ENCODE measurements around the gene SEMA4D.

Gene SEMA4D

GRCh38 chr9:89495824-89496560 is 1.9 kb downstream of the SEMA4D start:
- H3K79me2 ChIP-seq: no peaks in the 10 kb centered on the region
- TF ChIP-seq CTCF (IDR thresholded peaks at IDR 0.05): no peak
- H3K4me2 ChIP-seq (ENCODE audit: low read length): no peak overlapping the region
- H3K4me3 ChIP-seq (ENCODE audit: low read depth, low read length): no peak overlapping the region
- no peaks in the 10 kb centered on the region for H3K27me3 ChIP-seq (ENCODE audit: control insufficient read depth, insufficient read depth, low read length)
- no peak overlapping the region for H3K9ac ChIP-seq
- H3K36me3 ChIP-seq (ENCODE audit: control insufficient read depth, insufficient read depth, low read length): no peaks in the 10 kb centered on the region
- no peaks in the 10 kb centered on the region for H3K4me1 ChIP-seq
- H3K9me3 ChIP-seq (ENCODE audit: control insufficient read depth, low read length): no peaks in the 10 kb centered on the region
- H3K27ac ChIP-seq: no peak overlapping the region
- H2AFZ ChIP-seq: no peak overlapping the region

- Histone ChIP-seq H3K79me2 (no peaks in the 10 kb centered on the region), H3K36me3 (ENCODE audit: control insufficient read depth, insufficient read depth, low read length) (no peaks in the 10 kb centered on the region), H3K9ac (no peak overlapping the region), H3K27me3 (ENCODE audit: control insufficient read depth, insufficient read depth, low read length) (no peaks in the 10 kb centered on the region), H3K27ac (no peak overlapping the region), H3K4me2 (ENCODE audit: low read length) (no peak overlapping the region), H2AFZ (no peak overlapping the region), H3K4me3 (ENCODE audit: low read depth, low read length) (no peak overlapping the region), H3K4me1 (no peaks in the 10 kb centered on the region), H3K9me3 (ENCODE audit: control insufficient read depth, low read length) (no peaks in the 10 kb centered on the region)
- TF ChIP-seq CTCF (IDR thresholded peaks at IDR 0.05): no peak
Measured at GRCh38 chr9:89494199-89494598, 3.7 kb downstream of the SEMA4D start.

GRCh38 chr9:89493671-89494070 is 4.2 kb downstream of the SEMA4D start:
- no peak overlapping the region for H2AFZ ChIP-seq
- H3K4me2 ChIP-seq (ENCODE audit: low read length): no peak overlapping the region
- H3K9me3 ChIP-seq (ENCODE audit: control insufficient read depth, low read length): no peaks in the 10 kb centered on the region
- H3K4me3 ChIP-seq (ENCODE audit: low read depth, low read length): no peak overlapping the region
- no peak overlapping the region for H3K9ac ChIP-seq
- H3K79me2 ChIP-seq: no peaks in the 10 kb centered on the region
- H3K4me1 ChIP-seq: no peaks in the 10 kb centered on the region
- no peaks in the 10 kb centered on the region for H3K36me3 ChIP-seq (ENCODE audit: control insufficient read depth, insufficient read depth, low read length)
- no peak for TF ChIP-seq CTCF (IDR thresholded peaks at IDR 0.05)
- H3K27ac ChIP-seq: no peak overlapping the region
- H3K27me3 ChIP-seq (ENCODE audit: control insufficient read depth, insufficient read depth, low read length): no peaks in the 10 kb centered on the region

GRCh38 chr9:89493181-89493580 is 4.7 kb downstream of the SEMA4D start:
- H3K9me3 ChIP-seq (ENCODE audit: control insufficient read depth, low read length): no peaks in the 10 kb centered on the region
- H2AFZ ChIP-seq: no peak overlapping the region
- H3K36me3 ChIP-seq (ENCODE audit: control insufficient read depth, insufficient read depth, low read length): no peaks in the 10 kb centered on the region
- no peak overlapping the region for H3K27ac ChIP-seq
- no peak overlapping the region for H3K4me2 ChIP-seq (ENCODE audit: low read length)
- TF ChIP-seq CTCF (IDR thresholded peaks at IDR 0.05): no peak
- no peak overlapping the region for H3K4me3 ChIP-seq (ENCODE audit: low read depth, low read length)
- H3K79me2 ChIP-seq: no peaks in the 10 kb centered on the region
- H3K27me3 ChIP-seq (ENCODE audit: control insufficient read depth, insufficient read depth, low read length): no peaks in the 10 kb centered on the region
- H3K4me1 ChIP-seq: no peaks in the 10 kb centered on the region
- no peak overlapping the region for H3K9ac ChIP-seq

- H3K27ac ChIP-seq: no peak overlapping the region
- no peak overlapping the region for H2AFZ ChIP-seq
- no peaks in the 10 kb centered on the region for H3K4me1 ChIP-seq
- H3K9me3 ChIP-seq (ENCODE audit: control insufficient read depth, low read length): no peaks in the 10 kb centered on the region
- no peak for TF ChIP-seq CTCF (IDR thresholded peaks at IDR 0.05)
- H3K36me3 ChIP-seq (ENCODE audit: control insufficient read depth, insufficient read depth, low read length): no peaks in the 10 kb centered on the region
- H3K79me2 ChIP-seq: no peaks in the 10 kb centered on the region
- no peaks in the 10 kb centered on the region for H3K27me3 ChIP-seq (ENCODE audit: control insufficient read depth, insufficient read depth, low read length)
- no peak overlapping the region for H3K4me3 ChIP-seq (ENCODE audit: low read depth, low read length)
- no peak overlapping the region for H3K4me2 ChIP-seq (ENCODE audit: low read length)
- no peak overlapping the region for H3K9ac ChIP-seq
Measured at GRCh38 chr9:89492586-89492985, 5.3 kb downstream of the SEMA4D start.

Measured in parathyroid adenoma (tissue), 2 donors.